ENCODE measurements around the gene VTI1A. TPM values are rescaled to one million over a fixed set of nuclear protein-coding genes. Genes with fewer than 3 reads are reported as not detected.

Gene VTI1A
- total RNA-seq, 3 donors from 2014 or later, result 36.2 to 55.9 (median 44.4) TPM

- Histone ChIP-seq H3K9me3 (no peaks in the 10 kb centered on the region), H3K4me1 (ENCODE audit: low read depth) (no peaks in the 10 kb centered on the region), H3K4me3 (no peak overlapping the region), H3K36me3 (ENCODE audit: low read depth) (no peaks in the 10 kb centered on the region)
- DNase-seq, result no peak
- no peak for ATAC-seq
- intact Hi-C loops (cut with DNase I, micrococcal nuclease), result no loop called here
- no peak for TF ChIP-seq CTCF (IDR thresholded peaks at IDR 0.05)
These were observed 68.8 kb downstream of the VTI1A start for GRCh38 chr10:112515852-112516251.

- no peaks in the 10 kb centered on the region for H3K4me1 ChIP-seq (ENCODE audit: low read depth)
- DNase-seq (peak in 1 of 3 donors; percentile 26), ATAC-seq (peak; percentile 17)
- H3K4me3 ChIP-seq, result no peak overlapping the region
- no peak for TF ChIP-seq CTCF (IDR thresholded peaks at IDR 0.05)
- H3K36me3 ChIP-seq (ENCODE audit: low read depth), result no peaks in the 10 kb centered on the region
- no peaks in the 10 kb centered on the region for H3K9me3 ChIP-seq
- intact Hi-C loops (cut with DNase I, micrococcal nuclease), result no loop called here
These were observed 70.4 kb downstream of the VTI1A start for GRCh38 chr10:112517451-112517862.

- intact Hi-C loops (cut with DNase I, micrococcal nuclease), result no loop called here
- no peaks in the 10 kb centered on the region for H3K9me3 ChIP-seq
- no peaks in the 10 kb centered on the region for H3K4me1 ChIP-seq (ENCODE audit: low read depth)
- DNase-seq (peak in 1 of 3 donors; percentile 35), ATAC-seq (peak; percentile 98)
- no peak for TF ChIP-seq CTCF (IDR thresholded peaks at IDR 0.05)
- H3K4me3 ChIP-seq, result no peak overlapping the region
- no peaks in the 10 kb centered on the region for H3K36me3 ChIP-seq (ENCODE audit: low read depth)
These were observed 72.2 kb downstream of the VTI1A start for GRCh38 chr10:112519133-112519761.

GRCh38 chr10:112520914-112521313, 73.9 kb downstream of the VTI1A start:
- Histone ChIP-seq H3K36me3 (ENCODE audit: low read depth) (no peaks in the 10 kb centered on the region), H3K4me3 (no peak overlapping the region), H3K4me1 (ENCODE audit: low read depth) (no peaks in the 10 kb centered on the region), H3K9me3 (no peaks in the 10 kb centered on the region)
- intact Hi-C loops (cut with DNase I, micrococcal nuclease), result no loop called here
- no peak for DNase-seq
- TF ChIP-seq CTCF (IDR thresholded peaks at IDR 0.05), result no peak
- no peak for ATAC-seq

- Histone ChIP-seq H3K4me3 (no peak overlapping the region), H3K4me1 (ENCODE audit: low read depth) (no peaks in the 10 kb centered on the region), H3K9me3 (no peaks in the 10 kb centered on the region), H3K36me3 (ENCODE audit: low read depth) (no peaks in the 10 kb centered on the region)
- DNase-seq (no peak), ATAC-seq (no peak)
- intact Hi-C loops (cut with DNase I, micrococcal nuclease), result no loop called here
- TF ChIP-seq CTCF (IDR thresholded peaks at IDR 0.05), result no peak
These were observed 77.6 kb downstream of the VTI1A start for GRCh38 chr10:112524641-112525040.

- no peak for TF ChIP-seq CTCF (IDR thresholded peaks at IDR 0.05)
- DNase-seq (no peak), ATAC-seq (no peak)
- H3K4me1 ChIP-seq (ENCODE audit: low read depth), result no peaks in the 10 kb centered on the region
- no peak overlapping the region for H3K4me3 ChIP-seq
- H3K36me3 ChIP-seq (ENCODE audit: low read depth), result no peaks in the 10 kb centered on the region
- intact Hi-C loops (cut with DNase I, micrococcal nuclease), result no loop called here
- H3K9me3 ChIP-seq, result no peaks in the 10 kb centered on the region
These were observed 78.2 kb downstream of the VTI1A start for GRCh38 chr10:112525200-112525599.
